H9 (cell line): Measurements from ENCODE around the gene MALSU1. TPM values are rescaled to one million over a fixed set of nuclear protein-coding genes. Genes with fewer than 3 reads are reported as not detected.

Source experiments
- DNase-seq: peaks from one replicate; pipeline ENCODE4 v3.0.0-alpha.2; 2017
- H2AFZ ChIP-seq: one replicate; pipeline ENCODE4 v1.6.1; 2013; ENCODE audit warnings: mild to moderate bottlenecking, low read length, control low read depth, moderate library complexity
- H2AK5ac ChIP-seq: 2 replicates; pipeline ENCODE4 v1.6.1; 2013; ENCODE audit warnings: low read length, control low read depth, mixed read lengths; ENCODE audit not compliant: insufficient read length
- H2BK120ac ChIP-seq: one replicate; pipeline ENCODE4 v1.6.1; 2013; ENCODE audit warnings: low read depth, mild to moderate bottlenecking, low read length, control low read depth, inconsistent platforms; ENCODE audit not compliant: poor library complexity, severe bottlenecking
- H2BK12ac ChIP-seq: 2 replicates; pipeline ENCODE4 v1.6.1; 2013; ENCODE audit warnings: low read length, control low read depth, mixed read lengths, low read depth; ENCODE audit not compliant: insufficient read length
- H2BK15ac ChIP-seq: 2 replicates; pipeline ENCODE4 v1.6.1; 2013; ENCODE audit warnings: low read depth, low read length, control low read depth
- H2BK20ac ChIP-seq: one replicate; pipeline ENCODE4 v1.6.1; 2013; ENCODE audit warnings: low read depth, mild to moderate bottlenecking, low read length, control low read depth, inconsistent platforms; ENCODE audit not compliant: poor library complexity, severe bottlenecking
- H2BK5ac ChIP-seq: 2 replicates; pipeline ENCODE4 v1.6.1; 2013; ENCODE audit warnings: low read length, control low read depth, mixed read lengths; ENCODE audit not compliant: insufficient read length
- H3K14ac ChIP-seq: 2 replicates; pipeline ENCODE4 v1.6.1; 2013; ENCODE audit warnings: low read length, control low read depth; ENCODE audit not compliant: insufficient read depth
- H3K18ac ChIP-seq: 2 replicates; pipeline ENCODE4 v1.6.1; 2013; ENCODE audit warnings: low read depth, mild to moderate bottlenecking, mixed read lengths, low read length, control low read depth; ENCODE audit not compliant: insufficient read length
- H3K23ac ChIP-seq: 2 replicates; pipeline ENCODE4 v1.6.1; 2013; ENCODE audit warnings: low read length, control low read depth, mixed read lengths, low read depth; ENCODE audit not compliant: insufficient read length
- H3K23me2 ChIP-seq: 2 replicates; pipeline ENCODE4 v1.6.1; 2013; ENCODE audit warnings: low read depth, mild to moderate bottlenecking, mixed read lengths, low read length, control low read depth; ENCODE audit not compliant: insufficient read length, poor library complexity, severe bottlenecking
- H3K27ac ChIP-seq: 2 replicates; pipeline ENCODE4 v1.5.1; 2013; ENCODE audit warnings: low read length, control low read depth, mixed read lengths, low read depth; ENCODE audit not compliant: insufficient read length
- H3K27me3 ChIP-seq: 2 replicates; pipeline ENCODE4 v1.6.1; 2013; ENCODE audit warnings: low read length, control low read depth, inconsistent platforms; ENCODE audit not compliant: insufficient read depth
- H3K4ac ChIP-seq: 2 replicates; pipeline ENCODE4 v1.6.1; 2013; ENCODE audit warnings: low read depth, mild to moderate bottlenecking, control low read depth, inconsistent platforms, low read length, moderate library complexity
- H3K4me1 ChIP-seq: 2 replicates; pipeline ENCODE4 v1.6.1; 2013; ENCODE audit warnings: low read length, control low read depth, inconsistent platforms; ENCODE audit not compliant: insufficient read depth
- H3K4me2 ChIP-seq: 2 replicates; pipeline ENCODE4 v1.6.1; 2013; ENCODE audit warnings: low read length, control low read depth, mixed read lengths; ENCODE audit not compliant: insufficient read length, insufficient read depth
- H3K56ac ChIP-seq: 2 replicates; pipeline ENCODE4 v1.6.1; 2013; ENCODE audit warnings: low read depth, mild to moderate bottlenecking, mixed read lengths, low read length, control low read depth; ENCODE audit not compliant: insufficient read length
- H3K79me1 ChIP-seq: 2 replicates; pipeline ENCODE4 v1.6.1; 2013; ENCODE audit warnings: low read depth, mild to moderate bottlenecking, moderate library complexity, low read length, control low read depth, inconsistent platforms; ENCODE audit not compliant: insufficient read depth, poor library complexity, severe bottlenecking
- H3K79me2 ChIP-seq: 2 replicates; pipeline ENCODE4 v1.6.1; 2013; ENCODE audit warnings: low read length, control low read depth, inconsistent platforms; ENCODE audit not compliant: insufficient read depth
- H3K9ac ChIP-seq: 2 replicates; pipeline ENCODE4 v1.6.1; 2013; ENCODE audit warnings: low read length, control low read depth, mixed read lengths; ENCODE audit not compliant: insufficient read length; ENCODE audit errors: extremely low read depth
- H3K9me3 ChIP-seq: one replicate; pipeline ENCODE4 v1.6.1; 2013; ENCODE audit warnings: low read depth, low read length, inconsistent platforms; ENCODE audit not compliant: control insufficient read depth
- H3T11ph ChIP-seq: one replicate; pipeline ENCODE4 v1.6.1; 2013; ENCODE audit warnings: mild to moderate bottlenecking, low read length, control low read depth, inconsistent platforms
- H4K20me1 ChIP-seq: one replicate; pipeline ENCODE4 v1.6.1; 2013; ENCODE audit not compliant: control insufficient read depth, insufficient read length, insufficient read depth
- H4K5ac ChIP-seq: 2 replicates; pipeline ENCODE4 v1.6.1; 2013; ENCODE audit warnings: low read depth, mild to moderate bottlenecking, mixed read lengths, low read length, control low read depth; ENCODE audit not compliant: insufficient read length
- H4K8ac ChIP-seq: replicated peaks from 2 replicates; pipeline ENCODE4 v1.6.1; 2013; ENCODE audit warnings: low read length, control low read depth, mixed read lengths, low read depth; ENCODE audit not compliant: insufficient read length
- H4K91ac ChIP-seq: 2 replicates; pipeline ENCODE4 v1.6.1; 2013; ENCODE audit warnings: low read depth, mild to moderate bottlenecking, moderate library complexity, mixed read lengths, low read length, control low read depth; ENCODE audit not compliant: insufficient read length
- H3K27ac Mint-ChIP-seq, 3 experiments: 2 replicates in 2 of 3; 3 replicates in 1 of 3; pipeline ENCODE4 v1.8.0; 2020 to 2021; ENCODE audit warnings: mixed read lengths in 3 of 3, mild to moderate bottlenecking in 1 of 3, moderate library complexity in 1 of 3
- H3K27me3 Mint-ChIP-seq: 2 replicates; pipeline ENCODE4 v1.8.0; 2021; ENCODE audit warnings: low read depth, mild to moderate bottlenecking, moderate library complexity, mixed read lengths
- H3K36me3 Mint-ChIP-seq, 3 experiments: 2 replicates in 2 of 3; 3 replicates in 1 of 3; pipeline ENCODE4 v1.8.0; 2020 to 2021; ENCODE audit warnings: low read depth in 3 of 3, mixed read lengths in 3 of 3; ENCODE audit not compliant: insufficient read depth in 1 of 3
- H3K4me1 Mint-ChIP-seq, 2 experiments: 2 replicates each; pipeline ENCODE4 v1.8.0; 2020; ENCODE audit warnings: mixed read lengths in 2 of 2
- H3K4me3 Mint-ChIP-seq, 2 experiments: 2 replicates in 1 of 2; 3 replicates in 1 of 2; pipeline ENCODE4 v1.8.0; 2020 to 2021; ENCODE audit warnings: mild to moderate bottlenecking in 2 of 2, mixed read lengths in 2 of 2, moderate library complexity in 1 of 2
- H3K9me3 Mint-ChIP-seq, 2 experiments: 2 replicates in 1 of 2; 3 replicates in 1 of 2; pipeline ENCODE4 v1.8.0; 2020; ENCODE audit warnings: mild to moderate bottlenecking in 2 of 2, mixed read lengths in 2 of 2, moderate library complexity in 1 of 2
- CTCF ChIP-seq: fragments of 200-600 bp; sonication (generic); conservative IDR thresholded peaks from 3 replicates; pipeline ENCODE4 v1.8.0; 2021; ENCODE audit warnings: antibody characterized with exemption, mild to moderate bottlenecking
- WGBS: extraction: QIAGEN DNeasy Blood & Tissue Kit; methylation state at CpG from one replicate; pipeline ENCODE4 v1.1.7; 2013; ENCODE audit warnings: missing lambda C conversion rate, low lambda C conversion rate, mixed read lengths; ENCODE audit not compliant: insufficient read length; ENCODE audit errors: extremely low coverage; 5-methylcytosine and 5-hydroxymethylcytosine counted together
- total RNA-seq: library from RNA; stranded (reverse); gene quantifications from 2 replicates; pipeline ENCODE4 v1.2.1, GENCODE V29; 2021

MALSU1 gene
- total RNA-seq, 1 experiment from 2014 or later = 83.4 TPM

- TF ChIP-seq CTCF = no peak
- WGBS = no CpG with 5 or more reads among the region's 2 CpGs
- Histone ChIP-seq H3K27me3 (no peaks in the 10 kb centered on the region), H3K27ac (no peak overlapping the region), H3K14ac (no peak overlapping the region), H3K4me1 (no peaks in the 10 kb centered on the region), H3K79me2 (no peaks in the 10 kb centered on the region), H2AFZ (no peak overlapping the region), H3K4ac (no peak overlapping the region), H4K8ac (no peak overlapping the region), H3T11ph (no peak overlapping the region), H3K4me2 (no peak overlapping the region), H3K56ac (no peak overlapping the region), H3K18ac (no peak overlapping the region), H2BK12ac (no peak overlapping the region), H3K79me1 (no peaks in the 10 kb centered on the region), H3K23me2 (no peaks in the 10 kb centered on the region), H3K9me3 (no peaks in the 10 kb centered on the region), H2AK5ac (no peak overlapping the region), H3K23ac (no peak overlapping the region), H2BK120ac (no peak overlapping the region), H3K9ac (no peak overlapping the region), H4K91ac (no peak overlapping the region), H4K5ac (no peak overlapping the region), H2BK15ac (no peak overlapping the region), H2BK20ac (no peak overlapping the region), H4K20me1 (no peaks in the 10 kb centered on the region), H2BK5ac (no peak overlapping the region)
- 0 out of 7 replicates have a peak overlapping the region, but pooled peaks of 1 of the 3 experiments have one; percentile 11 for H3K27ac Mint-ChIP-seq
- no peak for DNase-seq
- no peaks in the 10 kb centered on the region for H3K9me3 Mint-ChIP-seq
- H3K4me3 Mint-ChIP-seq = no peak overlapping the region
- no peaks in the 10 kb centered on the region for H3K27me3 Mint-ChIP-seq
- peaks cover 0 to 4% of the 10 kb centered on the region in 2 experiments; a peak in 2 of 4 replicates for H3K4me1 Mint-ChIP-seq
- no peaks in the 10 kb centered on the region for H3K36me3 Mint-ChIP-seq
Observed at GRCh38 chr7:23279819-23280525, 19.2 kb upstream of the MALSU1 start.
